SHP77 (cell line): ENCODE data around the gene NCL.
A peak's percentile ranks its signal among the peaks of the same experiment; 100 is the strongest.

Source experiments
- DNase-seq, 2 experiments: peaks; one replicate each; lab custom pipeline; 2025; lab: John Stamatoyannopoulos, UW

Gene NCL

GRCh38 chr2:231463698-231464575, at the start of gene NCL:
Gene NCL (minus strand): TSS chr2:231464484. CDS start chr2:231464353, 131 bp downstream.
- peak; percentile 83 to 88 for DNase-seq

GRCh38 chr2:231513746-231514224, 49.5 kb upstream of the NCL start:
- DNase-seq = no peak

GRCh38 chr2:231512222-231512621, 47.9 kb upstream of the NCL start:
- peak; percentile 62 for DNase-seq

GRCh38 chr2:231503766-231504165, 39.5 kb upstream of the NCL start:
- DNase-seq = no peak

GRCh38 chr2:231502596-231502995, 38.3 kb upstream of the NCL start:
- DNase-seq = no peak

GRCh38 chr2:231497651-231498050, 33.4 kb upstream of the NCL start:
- DNase-seq = no peak

- DNase-seq = no peak
These were observed 30.4 kb upstream of the NCL start for GRCh38 chr2:231494669-231495068.

GRCh38 chr2:231490801-231491200, 26.5 kb upstream of the NCL start:
- no peak for DNase-seq

- no peak for DNase-seq
These were observed 25.7 kb upstream of the NCL start for GRCh38 chr2:231489990-231490389.

- DNase-seq = no peak
These were observed 24.0 kb upstream of the NCL start for GRCh38 chr2:231488331-231488730.

- no peak for DNase-seq
These were observed 22.7 kb upstream of the NCL start for GRCh38 chr2:231486851-231487596.

- no peak for DNase-seq
These were observed 19.4 kb upstream of the NCL start for GRCh38 chr2:231483398-231484329.

GRCh38 chr2:231482806-231483391, 18.6 kb upstream of the NCL start:
- DNase-seq = peak; percentile 40 to 87

GRCh38 chr2:231480781-231481180, 16.5 kb upstream of the NCL start:
- DNase-seq = no peak

- no peak for DNase-seq
These were observed 15.2 kb upstream of the NCL start for GRCh38 chr2:231479455-231479854.

GRCh38 chr2:231476920-231477319, 12.6 kb upstream of the NCL start:
- no peak for DNase-seq

- DNase-seq = no peak
These were observed 11.7 kb upstream of the NCL start for GRCh38 chr2:231475965-231476364.

- no peak for DNase-seq
These were observed 8.5 kb upstream of the NCL start for GRCh38 chr2:231472816-231473215.

GRCh38 chr2:231470246-231470900, 6.1 kb upstream of the NCL start:
- DNase-seq = no peak

- no peak for DNase-seq
These were observed 5.3 kb upstream of the NCL start for GRCh38 chr2:231469583-231469950.
